GM12872 (cell line): ENCODE measurements around the gene LRBA.

Experiments used
- TF ChIP-seq, protein P1 (sequence below): IDR thresholded peaks from 3 replicates; pipeline ENCODE4 v1.5.1; 2011; ENCODE audit warnings: low read depth, mild to moderate bottlenecking, low read length, moderate library complexity; ENCODE audit not compliant: insufficient read depth

LRBA gene

DNA sequence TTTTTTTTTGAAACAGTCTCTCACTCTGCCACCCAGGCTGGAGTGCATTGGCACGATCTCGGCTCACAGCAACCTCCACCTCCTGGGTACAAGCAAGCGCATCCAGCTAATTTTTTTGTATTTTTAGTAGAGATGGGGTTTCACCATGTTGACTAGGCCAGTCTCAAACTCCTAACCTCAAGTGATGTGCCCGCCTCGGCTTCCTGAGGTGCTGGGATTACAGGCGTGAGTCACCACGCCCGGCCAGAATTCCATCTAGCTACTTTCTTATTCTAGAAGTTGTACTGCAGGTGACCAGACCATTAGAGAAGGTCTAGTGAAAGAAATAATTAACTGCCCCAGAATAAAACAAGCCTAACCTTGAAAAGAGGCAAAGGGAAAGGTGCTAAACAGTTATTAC is 2.3 kb downstream of the LRBA start:
- TF ChIP-seq, protein P1, sequence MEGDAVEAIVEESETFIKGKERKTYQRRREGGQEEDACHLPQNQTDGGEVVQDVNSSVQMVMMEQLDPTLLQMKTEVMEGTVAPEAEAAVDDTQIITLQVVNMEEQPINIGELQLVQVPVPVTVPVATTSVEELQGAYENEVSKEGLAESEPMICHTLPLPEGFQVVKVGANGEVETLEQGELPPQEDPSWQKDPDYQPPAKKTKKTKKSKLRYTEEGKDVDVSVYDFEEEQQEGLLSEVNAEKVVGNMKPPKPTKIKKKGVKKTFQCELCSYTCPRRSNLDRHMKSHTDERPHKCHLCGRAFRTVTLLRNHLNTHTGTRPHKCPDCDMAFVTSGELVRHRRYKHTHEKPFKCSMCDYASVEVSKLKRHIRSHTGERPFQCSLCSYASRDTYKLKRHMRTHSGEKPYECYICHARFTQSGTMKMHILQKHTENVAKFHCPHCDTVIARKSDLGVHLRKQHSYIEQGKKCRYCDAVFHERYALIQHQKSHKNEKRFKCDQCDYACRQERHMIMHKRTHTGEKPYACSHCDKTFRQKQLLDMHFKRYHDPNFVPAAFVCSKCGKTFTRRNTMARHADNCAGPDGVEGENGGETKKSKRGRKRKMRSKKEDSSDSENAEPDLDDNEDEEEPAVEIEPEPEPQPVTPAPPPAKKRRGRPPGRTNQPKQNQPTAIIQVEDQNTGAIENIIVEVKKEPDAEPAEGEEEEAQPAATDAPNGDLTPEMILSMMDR: no peak

DNA sequence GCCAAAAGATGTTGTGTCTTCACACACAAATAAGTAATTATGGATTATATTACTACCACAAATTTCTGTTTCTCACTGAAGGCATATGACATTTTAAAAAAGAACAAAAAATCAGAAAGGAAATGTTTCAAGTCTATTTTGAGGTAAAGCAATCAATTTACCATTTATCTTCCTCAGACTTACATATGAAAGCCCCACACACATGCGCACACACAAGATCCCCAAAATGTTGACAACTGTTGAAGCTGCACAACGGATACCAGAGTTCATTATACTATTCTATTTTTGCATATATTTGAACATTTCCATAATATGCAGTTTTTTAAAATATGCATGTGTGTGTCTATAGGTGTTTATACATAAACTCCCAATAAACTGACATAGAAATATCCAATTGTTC is 2.7 kb downstream of the LRBA start:
- TF ChIP-seq, protein P1: no peak

DNA sequence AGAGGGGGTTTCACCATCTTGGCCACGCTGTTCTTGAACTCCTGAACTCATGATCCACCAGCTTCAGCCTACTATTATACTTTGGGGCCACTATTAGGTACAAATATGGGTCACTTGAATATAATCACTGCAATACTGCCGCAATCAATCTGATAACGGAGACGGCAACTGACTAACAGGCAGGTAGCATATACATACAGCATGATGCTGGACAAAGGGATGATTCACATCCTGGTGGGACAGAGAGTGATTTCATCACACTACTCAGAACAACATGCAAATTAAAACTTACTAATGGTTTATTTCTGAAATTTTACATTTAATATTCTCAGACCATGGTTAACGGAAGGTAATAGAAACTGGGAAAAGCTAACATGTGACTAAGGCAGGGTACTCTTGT is 10.9 kb downstream of the LRBA start:
- TF ChIP-seq, protein P1: no peak

DNA sequence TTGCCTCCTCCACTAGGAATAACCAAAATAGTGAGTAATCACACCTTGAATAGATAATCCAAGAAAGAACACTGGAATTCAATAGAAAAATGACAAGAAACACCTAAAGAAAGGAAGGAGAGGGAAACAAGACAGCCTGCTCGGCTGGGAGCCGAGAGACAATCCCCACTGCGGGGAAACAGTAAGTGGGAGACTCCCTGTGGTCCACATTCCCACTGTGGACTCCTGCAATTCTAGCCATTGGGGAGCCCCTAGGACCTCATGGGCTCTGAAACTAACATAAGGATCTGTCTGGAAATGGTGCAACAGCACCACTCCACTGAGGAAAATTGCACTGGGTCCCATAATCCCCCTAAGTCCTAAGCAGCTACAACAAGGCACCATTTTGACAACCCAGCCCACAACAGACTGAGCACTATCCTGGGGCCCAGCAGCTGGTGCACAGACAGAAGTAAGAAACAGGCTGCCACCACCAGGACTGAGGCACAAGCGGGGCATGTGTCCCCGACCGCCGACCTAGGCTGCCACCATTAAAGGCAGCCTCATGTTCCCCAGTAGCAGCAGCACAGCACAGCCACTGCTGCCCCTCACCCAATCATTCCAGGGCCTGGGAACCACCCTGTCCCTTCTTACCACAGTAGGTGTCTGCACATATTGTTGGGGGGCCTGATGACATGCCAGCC is 14.2 kb downstream of the LRBA start:
- TF ChIP-seq, protein P1: no peak

DNA sequence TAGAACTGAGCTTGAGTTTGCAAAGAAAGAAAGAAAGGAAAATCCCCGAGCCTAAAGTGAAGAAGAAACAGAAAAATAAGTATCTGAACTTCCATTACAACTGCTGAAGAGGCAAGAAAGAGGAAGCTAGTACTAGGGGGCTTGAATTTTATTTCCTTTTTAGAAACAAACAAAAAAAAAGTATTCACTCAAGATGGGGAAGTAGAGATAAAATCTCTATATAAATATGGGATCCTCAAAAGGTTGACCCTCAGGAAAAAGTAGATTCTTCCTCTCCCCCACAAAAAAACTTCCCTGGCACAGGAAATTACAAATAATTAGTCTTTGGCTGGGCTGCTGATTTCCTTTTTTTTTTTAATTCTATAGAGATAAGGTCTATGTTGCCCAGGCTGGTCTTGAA is 16.0 kb downstream of the LRBA start:
- TF ChIP-seq, protein P1: no peak

DNA sequence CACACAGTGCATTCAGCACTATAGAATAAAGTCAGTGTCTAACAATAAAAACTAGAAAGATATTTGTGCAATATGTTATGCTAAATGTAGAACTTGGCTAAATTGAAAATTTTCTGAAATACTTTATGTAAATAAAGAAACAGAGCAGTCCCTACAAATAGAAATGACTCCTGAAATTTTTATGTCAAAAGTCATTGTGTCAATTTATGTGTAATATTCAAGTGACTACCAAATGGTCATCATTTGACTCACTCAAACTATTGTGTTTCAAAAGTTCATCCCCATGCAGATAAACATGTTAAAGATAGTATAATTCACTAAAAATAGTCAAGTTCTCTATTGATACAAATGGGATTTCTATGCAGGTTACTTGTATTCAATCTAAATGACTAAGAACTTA is 17.9 kb downstream of the LRBA start:
- TF ChIP-seq, protein P1: no peak

DNA sequence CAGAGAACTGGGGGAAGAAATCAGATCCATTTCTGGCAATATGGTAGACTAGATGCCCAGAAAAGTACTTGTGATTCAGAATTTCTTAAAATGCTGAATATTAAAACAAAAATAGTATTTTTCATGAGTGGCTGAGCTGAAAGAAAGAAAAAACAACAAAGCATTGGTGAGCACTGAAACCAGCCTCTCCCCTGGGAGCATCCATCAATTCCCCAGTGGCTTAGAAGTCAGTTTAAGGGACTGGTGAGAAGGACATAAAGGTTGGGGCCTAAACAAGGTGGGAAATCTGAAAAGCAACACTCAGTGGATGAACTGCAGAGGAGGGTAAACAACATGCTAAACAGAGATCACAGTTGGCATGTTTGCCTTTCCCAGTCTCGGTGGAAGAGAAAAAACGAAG is 20.4 kb downstream of the LRBA start:
- TF ChIP-seq, protein P1: no peak
